IPS-20b (cell line): ENCODE measurements around the gene PTPN6.
A peak's percentile ranks its signal among the peaks of the same experiment; 100 is the strongest.

Experiments
- H3K27ac ChIP-seq: one replicate; pipeline ENCODE4 v1.5.1; 2013; ENCODE audit warnings: low read length
- H3K27me3 ChIP-seq: 2 replicates; pipeline ENCODE4 v1.6.1; 2013; ENCODE audit warnings: mild to moderate bottlenecking, low read length, inconsistent platforms; ENCODE audit not compliant: insufficient read depth
- H3K36me3 ChIP-seq: 2 replicates; pipeline ENCODE4 v1.6.1; 2013; ENCODE audit warnings: low read depth, mild to moderate bottlenecking, inconsistent platforms, low read length, moderate library complexity; ENCODE audit not compliant: insufficient read depth
- H3K4me1 ChIP-seq: 2 replicates; pipeline ENCODE4 v1.6.1; 2013; ENCODE audit warnings: mild to moderate bottlenecking, control low read depth, inconsistent platforms, low read length, moderate library complexity; ENCODE audit not compliant: insufficient read depth
- H3K4me3 ChIP-seq: 2 replicates; pipeline ENCODE4 v1.5.1; 2013; ENCODE audit warnings: mild to moderate bottlenecking, low read length, inconsistent platforms
- H3K9ac ChIP-seq: 2 replicates; pipeline ENCODE4 v1.6.1; 2013; ENCODE audit warnings: low read depth, mild to moderate bottlenecking, inconsistent platforms, low read length, moderate library complexity
- H3K9me3 ChIP-seq: 2 replicates; pipeline ENCODE4 v1.6.1; 2013; ENCODE audit warnings: mild to moderate bottlenecking, low read depth, low read length, inconsistent platforms; ENCODE audit not compliant: insufficient read depth

The PTPN6 gene

GRCh38 chr12:6945613-6946012, 5.5 kb upstream of the PTPN6 start:
- Histone ChIP-seq H3K4me1 (peaks cover 17% of the 10 kb centered on the region), H3K36me3 (peaks cover 12% of the 10 kb centered on the region), H3K4me3 (peak overlapping the region; percentile 91), H3K27me3 (no peaks in the 10 kb centered on the region), H3K9ac (peak overlapping the region; percentile 71; the same call in 1 of the 2 replicates), H3K9me3 (no peaks in the 10 kb centered on the region), H3K27ac (no peak overlapping the region)

- peak overlapping the region; percentile 71; the same call in 1 of the 2 replicates for H3K9ac ChIP-seq
- H3K4me1 ChIP-seq: peaks cover 17% of the 10 kb centered on the region
- H3K9me3 ChIP-seq: no peaks in the 10 kb centered on the region
- H3K36me3 ChIP-seq: peaks cover 5% of the 10 kb centered on the region
- H3K27me3 ChIP-seq: no peaks in the 10 kb centered on the region
- H3K4me3 ChIP-seq: peak overlapping the region; percentile 91
- H3K27ac ChIP-seq: peak overlapping the region; percentile 16
Measured at GRCh38 chr12:6946033-6946919, 4.9 kb upstream of the PTPN6 start.

GRCh38 chr12:6946920-6947374, 4.2 kb upstream of the PTPN6 start:
- Histone ChIP-seq H3K27ac (peak overlapping the region; percentile 16), H3K9me3 (no peaks in the 10 kb centered on the region), H3K27me3 (no peaks in the 10 kb centered on the region), H3K4me3 (peak overlapping the region; percentile 91), H3K36me3 (no peaks in the 10 kb centered on the region), H3K4me1 (peaks cover 17% of the 10 kb centered on the region), H3K9ac (peak overlapping the region; percentile 71; the same call in 1 of the 2 replicates)

- no peak overlapping the region for H3K9ac ChIP-seq
- H3K4me3 ChIP-seq: no peak overlapping the region
- H3K4me1 ChIP-seq: peaks cover 17% of the 10 kb centered on the region
- H3K27me3 ChIP-seq: no peaks in the 10 kb centered on the region
- no peaks in the 10 kb centered on the region for H3K9me3 ChIP-seq
- no peaks in the 10 kb centered on the region for H3K36me3 ChIP-seq
- H3K27ac ChIP-seq: no peak overlapping the region
Measured at GRCh38 chr12:6947615-6948014, 3.5 kb upstream of the PTPN6 start.

GRCh38 chr12:6948873-6949594, 2.1 kb upstream of the PTPN6 start:
- no peaks in the 10 kb centered on the region for H3K9me3 ChIP-seq
- no peak overlapping the region for H3K9ac ChIP-seq
- no peaks in the 10 kb centered on the region for H3K36me3 ChIP-seq
- H3K27ac ChIP-seq: no peak overlapping the region
- H3K4me3 ChIP-seq: no peak overlapping the region
- peaks cover 19% of the 10 kb centered on the region for H3K4me1 ChIP-seq
- no peaks in the 10 kb centered on the region for H3K27me3 ChIP-seq

- Histone ChIP-seq H3K9ac (no peak overlapping the region), H3K9me3 (no peaks in the 10 kb centered on the region), H3K4me1 (peaks cover 13% of the 10 kb centered on the region), H3K27ac (no peak overlapping the region), H3K27me3 (no peaks in the 10 kb centered on the region), H3K36me3 (no peaks in the 10 kb centered on the region), H3K4me3 (no peak overlapping the region)
Measured at GRCh38 chr12:6950401-6950801, 755 bp upstream of the PTPN6 start.

GRCh38 chr12:6951551-6952120, 480 bp downstream of the PTPN6 start:
- Histone ChIP-seq H3K9ac (no peak overlapping the region), H3K4me3 (no peak overlapping the region), H3K27me3 (no peaks in the 10 kb centered on the region), H3K9me3 (no peaks in the 10 kb centered on the region), H3K27ac (no peak overlapping the region), H3K4me1 (peaks cover 7% of the 10 kb centered on the region; the same call in 1 of the 2 replicates), H3K36me3 (no peaks in the 10 kb centered on the region)

GRCh38 chr12:6952121-6952862, 1.1 kb downstream of the PTPN6 start:
- no peaks in the 10 kb centered on the region for H3K36me3 ChIP-seq
- H3K9ac ChIP-seq: no peak overlapping the region
- no peaks in the 10 kb centered on the region for H3K27me3 ChIP-seq
- H3K27ac ChIP-seq: no peak overlapping the region
- H3K4me3 ChIP-seq: no peak overlapping the region
- H3K9me3 ChIP-seq: no peaks in the 10 kb centered on the region
- peaks cover 3% of the 10 kb centered on the region; the same call in 1 of the 2 replicates for H3K4me1 ChIP-seq

- Histone ChIP-seq H3K4me3 (no peak overlapping the region), H3K4me1 (peaks cover 3% of the 10 kb centered on the region; the same call in 1 of the 2 replicates), H3K27ac (no peak overlapping the region), H3K9me3 (no peaks in the 10 kb centered on the region), H3K27me3 (no peaks in the 10 kb centered on the region), H3K9ac (no peak overlapping the region), H3K36me3 (no peaks in the 10 kb centered on the region)
Measured at GRCh38 chr12:6952863-6953441, 1.8 kb downstream of the PTPN6 start.

GRCh38 chr12:6953442-6954315, 2.5 kb downstream of the PTPN6 start:
- Histone ChIP-seq H3K27ac (no peak overlapping the region), H3K4me3 (no peak overlapping the region), H3K27me3 (no peaks in the 10 kb centered on the region), H3K4me1 (peaks cover 3% of the 10 kb centered on the region; the same call in 1 of the 2 replicates), H3K9me3 (no peaks in the 10 kb centered on the region), H3K36me3 (no peaks in the 10 kb centered on the region), H3K9ac (no peak overlapping the region)
